ENCODE data around the gene ITIH1. TPM values are rescaled to one million over a fixed set of nuclear protein-coding genes. Genes with fewer than 3 reads are reported as not detected.

Gene ITIH1
- total and polyA plus RNA-seq, 2 of the 4 experiments (the other 2 are of a cell fraction): not detected

DNA sequence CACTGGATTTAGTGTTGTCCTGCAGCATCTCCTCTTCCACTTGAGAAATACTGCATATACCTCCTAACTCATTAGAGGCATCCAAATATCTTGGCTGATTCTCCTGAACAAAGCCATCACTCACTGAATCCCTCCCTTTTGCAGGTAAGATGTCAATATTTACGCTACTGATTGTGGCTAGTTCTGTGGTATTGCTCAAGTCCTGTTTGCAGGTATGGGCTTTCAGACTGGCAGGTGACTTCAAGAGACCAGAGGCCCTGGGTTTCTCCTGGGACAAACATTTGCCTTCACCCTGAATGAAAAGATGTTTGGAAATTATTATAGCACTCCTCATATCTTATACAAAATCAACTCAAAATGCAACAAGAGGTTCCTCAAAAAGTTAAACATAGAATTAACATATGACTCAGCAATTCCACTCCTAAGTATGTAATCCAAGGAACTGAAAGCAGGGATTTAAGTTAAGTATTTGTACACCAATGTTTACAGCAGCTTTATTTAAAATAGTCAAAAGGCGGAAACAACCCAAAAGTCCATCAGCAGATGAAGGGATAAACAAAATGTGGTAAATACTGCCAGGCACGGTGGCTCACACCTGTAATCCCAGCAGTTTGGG lies 25.2 kb upstream of the ITIH1 start:
- Histone ChIP-seq H3K4me2 (ENCODE audit: low read depth, low read length) (0 out of 2 replicates have a peak overlapping the region, but pooled peaks have one; percentile 42), H3K9ac (ENCODE audit: low read depth, low read length) (no peak overlapping the region), H3K36me3 (ENCODE audit: control insufficient read depth, insufficient read depth, low read length) (peaks cover 9% of the 10 kb centered on the region; the same call in 1 of the 2 replicates), H4K91ac (ENCODE audit: insufficient read depth, low read depth, low read length) (no peak overlapping the region), H3K14ac (replicated peaks; ENCODE audit: low read depth, low read length) (no peak overlapping the region), H4K8ac (ENCODE audit: low read depth in 2 of 2, low read length in 2 of 2) (no peak overlapping the region; a peak in 1 of 4 replicates), H2BK120ac (ENCODE audit: low read depth, low read length) (0 out of 2 replicates have a peak overlapping the region, but pooled peaks have one; percentile 1), H3K9me3 (ENCODE audit: control insufficient read depth, insufficient read depth, low read length) (no peaks in the 10 kb centered on the region), H2BK15ac (ENCODE audit: low read depth, low read length) (no peak overlapping the region), H2AFZ (replicated peaks; ENCODE audit: low read length, poor library complexity) (peak overlapping the region; percentile 40), H2AK9ac (replicated peaks; ENCODE audit: low read depth, low read length, poor library complexity) (no peak overlapping the region), H3K23ac (ENCODE audit: low read depth, low read length) (no peak overlapping the region), H3K79me1 (ENCODE audit: low read depth in 1 of 2, low read length in 2 of 2) (peaks cover 0 to 3% of the 10 kb centered on the region in 2 experiments; a peak in 1 of 4 replicates), H3K9me1 (ENCODE audit: insufficient read depth, low read length) (no peaks in the 10 kb centered on the region), H3K4me1 (ENCODE audit: control insufficient read depth, insufficient read depth, low read length) (peaks cover 7% of the 10 kb centered on the region), H4K20me1 (ENCODE audit: insufficient read depth, low read length) (no peaks in the 10 kb centered on the region), H2BK5ac (ENCODE audit: low read depth, low read length, poor library complexity, severe bottlenecking) (no peak overlapping the region), H3K4ac (ENCODE audit: low read depth, low read length) (no peak overlapping the region), H3K4me3 (ENCODE audit: insufficient read depth, low read depth, low read length) (no peak overlapping the region), H3K27me3 (ENCODE audit: control insufficient read depth, insufficient read depth, low read length) (no peaks in the 10 kb centered on the region), H2BK20ac (ENCODE audit: low read depth, low read length) (peak overlapping the region; percentile 8; the same call in 1 of the 2 replicates), H4K5ac (ENCODE audit: low read depth, low read length) (no peak overlapping the region), H3K18ac (ENCODE audit: low read depth, low read length) (peak overlapping the region; percentile 9), H2AK5ac (ENCODE audit: low read depth, low read length) (no peak overlapping the region; the same call in 1 of the 2 replicates), H3K27ac (ENCODE audit: insufficient read depth, low read length) (peak overlapping the region; percentile 81; the same call in 1 of the 2 replicates), H3K56ac (ENCODE audit: extremely low read depth, insufficient read depth, low read length) (no peak overlapping the region)
- TF ChIP-seq NFE2L2 (IDR thresholded peaks at IDR 0.05; ENCODE audit: low read depth, low read length): peak; percentile 97
- TF ChIP-seq MAFK (IDR thresholded peaks at IDR 0.05; ENCODE audit: low read depth, low read length): peak; percentile 93
- no peak for TF ChIP-seq FOS (IDR thresholded peaks at IDR 0.05; ENCODE audit: low read depth, low read length)
- intact Hi-C loops (cut with micrococcal nuclease) (no loop called here), in situ Hi-C loops (cut with MboI; ENCODE audit: low sequenced_read_pairs) (no loop called here), dilution Hi-C loops (cut with HindIII; ENCODE audit: low sequenced_read_pairs, unreplicated experiment) (no loop called here)
- ChIA-PET CTCF (no interaction called here), POLR2A (ENCODE audit: unreplicated experiment) (no interaction called here)
- no TSS peak for BruUV-seq (replicated peaks)
- peak; percentile 88 for ATAC-seq (ENCODE audit: low read depth)
- no CpG with 5 or more reads among the region's 3 CpGs for WGBS, 2 experiments (ENCODE audit: extremely low coverage in 2 of 2, insufficient read length in 1 of 2)
- peak; percentile 54 for DNase-seq

Measured in IMR-90 (cell line).